GM12878 (cell line): ENCODE results near the gene PLA2G1B. TPM values are rescaled to one million over a fixed set of nuclear protein-coding genes. Genes with fewer than 3 reads are reported as not detected.

Source experiments
- CBX3 ChIP-seq: fragments of 200-600 bp; sonication (generic); IDR thresholded peaks from 2 replicates; pipeline ENCODE4 v1.6.1; 2016; ENCODE audit warnings: low read depth, borderline replicate concordance
- EED ChIP-seq: sonication (generic); IDR thresholded peaks from 2 replicates; pipeline ENCODE4 v1.6.1; 2016; ENCODE audit warnings: antibody characterized with exemption, low read depth
- FOXK2 ChIP-seq: fragments of 450-650 bp; IDR thresholded peaks from 2 replicates; pipeline ENCODE4 v1.6.1; 2017; ENCODE audit warnings: mild to moderate bottlenecking, moderate library complexity
- KDM1A ChIP-seq: fragments of 200-600 bp; sonication (generic); IDR thresholded peaks from 2 replicates; pipeline ENCODE4 v1.6.1; 2016; ENCODE audit warnings: borderline replicate concordance
- RELA ChIP-seq: fragments of 450-650 bp; IDR thresholded peaks from 2 replicates; pipeline ENCODE4 v1.8.0; 2014; ENCODE audit warnings: borderline replicate concordance; ENCODE audit not compliant: partially characterized antibody
- RFX5 ChIP-seq: IDR thresholded peaks from 2 replicates; pipeline ENCODE4 v1.6.1; 2011; ENCODE audit warnings: low read depth, low read length, improper control_type of control experiment
- SMAD5 ChIP-seq: IDR thresholded peaks from 2 replicates; pipeline ENCODE4 v1.6.1; 2016; ENCODE audit warnings: antibody characterized with exemption, low read depth
- SUPT20H ChIP-seq: IDR thresholded peaks from 2 replicates; pipeline ENCODE4 v1.6.1; 2011; ENCODE audit warnings: low read depth, mild to moderate bottlenecking, low read length, moderate library complexity, borderline replicate concordance; ENCODE audit not compliant: control insufficient read depth
- ZBTB4 ChIP-seq: fragments of 450-650 bp; formaldehyde crosslinking; IDR thresholded peaks from 2 replicates; pipeline ENCODE4 v1.4.0; 2022; ENCODE audit warnings: mild to moderate bottlenecking, moderate library complexity
- ZNF217 ChIP-seq: fragments of 450-650 bp; IDR thresholded peaks from 2 replicates; pipeline ENCODE4 v1.6.1; 2017; ENCODE audit warnings: antibody characterized with exemption, mild to moderate bottlenecking
- ZNF687 ChIP-seq: fragments of 450-650 bp; IDR thresholded peaks from 2 replicates; pipeline ENCODE4 v1.6.1; 2017; ENCODE audit warnings: mild to moderate bottlenecking, moderate library complexity
- polyA plus RNA-seq, 11 experiments: library from polyadenylated mRNA; depleted of rRNA in 4 of 11; unstranded in 6 of 11; stranded (reverse) in 5 of 11; fragments of >200 nt; fragmentation: Nextera tagmentation in 4 of 11; fragmentation: Illumina TruSeq in 1 of 11; extraction: Ambion mirVana in 4 of 11; extraction: Trizol in 1 of 11; gene quantifications; 1 replicate in 1 of 11; 2 replicates in 10 of 11; pipeline versions ENCODE4 v1.2.1 to v1.2.3, GENCODE V29; 2011 to 2016; ENCODE audit warnings: inconsistent platforms in 2 of 11, missing spikeins in 2 of 11, low read depth in 1 of 11
- total RNA-seq, 4 experiments: library from RNA; depleted of rRNA in 3 of 4; stranded (reverse); fragments of >200 nt in 3 of 4; fragmentation: Illumina TruSeq in 1 of 4; extraction: Trizol in 1 of 4; gene quantifications; 2 replicates each; pipeline versions ENCODE4 v1.2.1 to v1.2.3, GENCODE V29; 2013 to 2021

PLA2G1B gene
- total and polyA plus RNA-seq, 10 of the 15 experiments (the other 5 are each of a cell fraction or from before 2014, with no cell fraction given), result not detected

- TF ChIP-seq ZBTB4 (CRISPR knock-in tag) (peak; percentile 91), ZNF217 (no peak), RELA (peak; percentile 87), ZNF687 (peak; percentile 67), SUPT20H (no peak), KDM1A (no peak), FOXK2 (peak; percentile 97), EED (peak; percentile 52; the same call in 1 of the 2 replicates), SMAD5 (0 out of 2 replicates have a peak, but pooled peaks have one; percentile 38), RFX5 (no peak), CBX3 (no peak)
Observed at GRCh38 chr12:120317224-120318105, 10.1 kb downstream of the PLA2G1B start (continued).
